Neuron (in vitro differentiated cells): ENCODE measurements around the gene BIRC5.

Source experiments
- H2AFZ ChIP-seq: one replicate; pipeline ENCODE4 v1.6.1; 2013; ENCODE audit warnings: low read depth, mild to moderate bottlenecking, inconsistent platforms, low read length, moderate library complexity
- H3K27me3 ChIP-seq: one replicate; pipeline ENCODE4 v1.6.1; 2013; ENCODE audit warnings: low read length; ENCODE audit not compliant: insufficient read depth
- H3K36me3 ChIP-seq: one replicate; pipeline ENCODE4 v1.6.1; 2013; ENCODE audit warnings: low read length; ENCODE audit not compliant: insufficient read depth
- H3K4me1 ChIP-seq: one replicate; pipeline ENCODE4 v1.6.1; 2013; ENCODE audit warnings: low read length; ENCODE audit not compliant: insufficient read depth
- H3K4me3 ChIP-seq: 2 replicates; pipeline ENCODE4 v1.5.1; 2013; ENCODE audit warnings: mild to moderate bottlenecking, low read length, moderate library complexity
- H3K9me3 ChIP-seq: one replicate; pipeline ENCODE4 v1.6.1; 2013; ENCODE audit warnings: low read length

The BIRC5 gene

DNA sequence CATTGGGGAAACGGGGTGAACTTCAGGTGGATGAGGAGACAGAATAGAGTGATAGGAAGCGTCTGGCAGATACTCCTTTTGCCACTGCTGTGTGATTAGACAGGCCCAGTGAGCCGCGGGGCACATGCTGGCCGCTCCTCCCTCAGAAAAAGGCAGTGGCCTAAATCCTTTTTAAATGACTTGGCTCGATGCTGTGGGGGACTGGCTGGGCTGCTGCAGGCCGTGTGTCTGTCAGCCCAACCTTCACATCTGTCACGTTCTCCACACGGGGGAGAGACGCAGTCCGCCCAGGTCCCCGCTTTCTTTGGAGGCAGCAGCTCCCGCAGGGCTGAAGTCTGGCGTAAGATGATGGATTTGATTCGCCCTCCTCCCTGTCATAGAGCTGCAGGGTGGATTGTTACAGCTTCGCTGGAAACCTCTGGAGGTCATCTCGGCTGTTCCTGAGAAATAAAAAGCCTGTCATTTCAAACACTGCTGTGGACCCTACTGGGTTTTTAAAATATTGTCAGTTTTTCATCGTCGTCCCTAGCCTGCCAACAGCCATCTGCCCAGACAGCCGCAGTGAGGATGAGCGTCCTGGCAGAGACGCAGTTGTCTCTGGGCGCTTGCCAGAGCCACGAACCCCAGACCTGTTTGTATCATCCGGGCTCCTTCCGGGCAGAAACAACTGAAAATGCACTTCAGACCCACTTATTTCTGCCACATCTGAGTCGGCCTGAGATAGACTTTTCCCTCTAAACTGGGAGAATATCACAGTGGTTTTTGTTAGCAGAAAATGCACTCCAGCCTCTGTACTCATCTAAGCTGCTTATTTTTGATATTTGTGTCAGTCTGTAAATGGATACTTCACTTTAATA is 10.4 kb downstream of the BIRC5 start:
- no peak overlapping the region for H2AFZ ChIP-seq
- H3K4me1 ChIP-seq: peaks cover 4% of the 10 kb centered on the region
- H3K9me3 ChIP-seq: no peaks in the 10 kb centered on the region
- no peaks in the 10 kb centered on the region for H3K27me3 ChIP-seq
- no peak overlapping the region for H3K4me3 ChIP-seq
- peaks cover 36% of the 10 kb centered on the region for H3K36me3 ChIP-seq

GRCh38 chr17:78225088-78225865 is 11.2 kb downstream of the BIRC5 start:
- no peak overlapping the region for H3K4me3 ChIP-seq
- no peak overlapping the region for H2AFZ ChIP-seq
- peaks cover 1% of the 10 kb centered on the region for H3K27me3 ChIP-seq
- H3K36me3 ChIP-seq: peaks cover 31% of the 10 kb centered on the region
- H3K9me3 ChIP-seq: no peaks in the 10 kb centered on the region
- H3K4me1 ChIP-seq: peaks cover 4% of the 10 kb centered on the region

- no peak overlapping the region for H3K4me3 ChIP-seq
- peaks cover 24% of the 10 kb centered on the region for H3K36me3 ChIP-seq
- H3K27me3 ChIP-seq: peaks cover 11% of the 10 kb centered on the region
- H3K9me3 ChIP-seq: no peaks in the 10 kb centered on the region
- H3K4me1 ChIP-seq: peaks cover 4% of the 10 kb centered on the region
- no peak overlapping the region for H2AFZ ChIP-seq
These were observed 12.2 kb downstream of the BIRC5 start for GRCh38 chr17:78226055-78226758.

GRCh38 chr17:78226759-78227454 is 12.9 kb downstream of the BIRC5 start:
- peaks cover 16% of the 10 kb centered on the region for H3K27me3 ChIP-seq
- H3K9me3 ChIP-seq: no peaks in the 10 kb centered on the region
- H3K4me3 ChIP-seq: no peak overlapping the region
- H3K36me3 ChIP-seq: peaks cover 18% of the 10 kb centered on the region
- no peak overlapping the region for H2AFZ ChIP-seq
- H3K4me1 ChIP-seq: peaks cover 7% of the 10 kb centered on the region

DNA sequence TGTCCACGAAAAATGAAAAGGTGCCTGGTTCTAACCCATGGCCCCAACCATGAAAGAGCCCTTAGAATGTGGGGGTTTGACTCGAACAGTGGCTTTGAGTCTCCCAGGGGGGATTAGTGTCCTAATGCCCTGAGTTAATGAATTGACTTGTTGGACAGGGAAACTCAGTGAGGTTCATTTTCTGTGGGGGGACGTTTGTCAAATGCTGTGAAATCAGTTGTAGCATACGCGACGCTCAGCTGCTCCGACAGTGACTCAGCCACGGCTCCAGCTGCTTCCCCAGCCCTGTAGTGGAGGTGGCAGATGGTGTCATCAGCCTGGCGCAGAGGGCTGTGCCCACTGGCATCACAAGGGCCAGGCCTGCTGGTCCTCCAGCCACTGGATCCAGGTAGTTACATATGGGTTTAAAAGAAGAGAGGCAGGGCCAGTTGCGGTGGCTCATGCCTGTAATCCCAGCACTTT is 13.4 kb downstream of the BIRC5 start:
- H3K9me3 ChIP-seq: no peaks in the 10 kb centered on the region
- H3K4me3 ChIP-seq: no peak overlapping the region
- peaks cover 22% of the 10 kb centered on the region for H3K27me3 ChIP-seq
- H2AFZ ChIP-seq: no peak overlapping the region
- H3K4me1 ChIP-seq: peaks cover 13% of the 10 kb centered on the region
- peaks cover 18% of the 10 kb centered on the region for H3K36me3 ChIP-seq

DNA sequence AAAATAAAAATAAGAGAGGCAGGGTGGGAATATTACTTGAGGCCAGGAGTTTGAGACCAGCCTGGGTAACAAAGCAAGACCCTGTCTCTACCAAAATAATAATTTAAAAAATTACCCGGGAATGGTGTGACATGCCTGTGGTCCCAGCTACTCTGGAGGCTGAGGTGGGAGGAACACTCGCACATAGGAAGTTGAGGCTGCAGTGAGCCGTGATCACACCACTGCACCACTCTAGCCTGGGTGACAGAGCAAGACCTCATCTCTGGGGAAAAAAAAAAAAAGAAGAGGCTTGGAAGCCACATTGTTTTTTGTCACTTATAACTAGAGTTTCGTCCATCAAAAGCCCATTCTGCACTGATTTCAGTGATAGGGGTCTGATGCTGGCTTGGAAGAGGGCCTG is 14.1 kb downstream of the BIRC5 start:
- H3K4me1 ChIP-seq: peaks cover 13% of the 10 kb centered on the region
- H3K4me3 ChIP-seq: no peak overlapping the region
- H3K9me3 ChIP-seq: no peaks in the 10 kb centered on the region
- H3K36me3 ChIP-seq: peaks cover 12% of the 10 kb centered on the region
- no peak overlapping the region for H2AFZ ChIP-seq
- peaks cover 29% of the 10 kb centered on the region for H3K27me3 ChIP-seq

DNA sequence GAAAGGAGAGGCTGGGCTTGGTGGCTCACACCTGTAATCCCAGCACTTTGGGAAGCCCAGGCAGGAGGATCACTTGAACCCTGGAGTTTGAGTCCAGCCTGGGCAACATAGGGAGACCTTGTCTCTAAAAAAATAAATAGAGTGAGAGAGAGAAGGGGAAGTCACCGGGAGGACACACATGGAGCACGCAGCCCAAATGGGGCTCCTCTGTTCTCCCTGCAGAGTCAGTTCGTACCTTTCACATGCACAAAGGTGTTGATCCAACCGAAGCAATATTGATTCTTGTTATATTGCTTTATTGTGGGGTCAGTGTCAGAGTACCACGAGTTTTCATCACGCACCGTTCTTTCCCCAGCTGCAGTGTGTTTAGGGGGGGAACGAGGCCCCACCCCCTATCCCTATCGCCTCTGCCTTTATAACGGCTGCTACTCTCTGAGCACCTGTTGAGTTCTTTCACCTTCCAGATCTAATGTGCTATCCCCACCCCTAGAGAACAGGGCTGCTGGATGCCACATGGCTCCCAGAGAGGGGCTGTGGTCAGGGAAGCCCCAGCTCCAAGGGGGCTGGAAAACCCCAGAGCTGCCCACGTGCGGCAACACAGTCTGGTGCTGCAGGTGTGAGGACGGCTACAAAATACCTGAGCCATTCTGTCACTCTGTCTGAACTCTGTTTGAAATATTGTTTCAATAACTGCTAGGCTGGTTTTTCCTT is 16.4 kb downstream of the BIRC5 start:
- Histone ChIP-seq H3K4me1 (peaks cover 13% of the 10 kb centered on the region), H3K9me3 (no peaks in the 10 kb centered on the region), H3K4me3 (no peak overlapping the region), H3K36me3 (no peaks in the 10 kb centered on the region), H3K27me3 (peaks cover 41% of the 10 kb centered on the region), H2AFZ (no peak overlapping the region)

DNA sequence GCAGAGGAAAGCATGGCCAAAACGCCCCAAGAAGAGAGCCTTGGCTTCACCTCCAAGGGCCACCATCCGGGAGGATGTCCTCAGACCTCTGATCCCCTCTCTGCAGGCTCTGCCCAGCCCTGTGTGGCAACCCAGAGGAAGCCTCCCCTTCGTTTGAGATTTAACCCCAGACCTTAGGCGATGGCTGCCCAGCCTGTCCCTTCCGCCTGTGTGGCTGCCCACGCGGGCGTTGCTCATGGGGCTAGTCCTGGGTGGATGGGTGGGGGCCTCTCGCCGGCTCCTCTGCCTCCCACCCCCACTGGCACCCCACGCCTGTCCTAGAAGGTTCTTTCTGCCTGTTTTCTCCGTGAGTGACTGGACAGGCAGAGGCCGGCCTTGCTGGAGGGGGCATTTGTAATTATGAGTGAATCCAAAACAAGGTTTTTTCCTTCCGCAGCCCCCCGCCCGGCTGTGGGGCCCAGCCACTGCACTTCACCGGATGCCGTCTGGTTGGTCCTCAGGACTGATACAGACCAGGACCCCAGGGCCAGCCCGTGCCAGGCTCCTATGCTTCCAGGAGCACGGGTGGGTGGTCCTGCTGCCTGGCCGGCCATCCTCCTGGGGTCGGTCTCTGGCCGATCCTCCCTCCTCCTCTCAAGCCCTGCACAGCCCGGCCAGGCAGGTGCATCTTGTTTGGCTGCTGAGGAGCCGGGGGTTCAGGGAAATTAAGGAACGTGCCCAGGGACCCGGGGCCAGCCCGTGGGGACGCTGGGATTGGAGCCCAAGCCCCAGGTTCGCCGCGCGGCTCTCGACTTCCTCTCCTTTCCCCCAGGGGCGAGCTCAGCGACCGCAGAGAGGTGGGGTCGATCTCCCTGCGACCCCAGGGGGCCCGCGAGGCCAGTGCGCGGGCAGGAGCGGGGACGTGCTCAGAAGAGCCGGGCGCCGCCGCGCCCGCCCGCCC is 17.2 kb downstream of the BIRC5 start, which contains the start of gene TMEM235:
Gene TMEM235, plus strand, starts transcription at position 636 of the 940 bp plus-strand sequence. CDS start 393 bp downstream, outside the sequence.
- H3K27me3 ChIP-seq: peaks cover 41% of the 10 kb centered on the region
- peaks cover 13% of the 10 kb centered on the region for H3K4me1 ChIP-seq
- H3K36me3 ChIP-seq: no peaks in the 10 kb centered on the region
- no peak within 1 kb of the TSS for H3K4me3 ChIP-seq
- H3K9me3 ChIP-seq: no peaks in the 10 kb centered on the region
- no peak within 1 kb of the TSS for H2AFZ ChIP-seq

GRCh38 chr17:78231991-78232858 is 18.2 kb downstream of the BIRC5 start:
- Histone ChIP-seq H2AFZ (no peak overlapping the region), H3K4me3 (no peak overlapping the region), H3K9me3 (no peaks in the 10 kb centered on the region), H3K27me3 (peaks cover 41% of the 10 kb centered on the region), H3K4me1 (peaks cover 22% of the 10 kb centered on the region), H3K36me3 (no peaks in the 10 kb centered on the region)

GRCh38 chr17:78232859-78233173 is 18.8 kb downstream of the BIRC5 start:
- no peaks in the 10 kb centered on the region for H3K36me3 ChIP-seq
- no peak overlapping the region for H3K4me3 ChIP-seq
- peaks cover 43% of the 10 kb centered on the region for H3K27me3 ChIP-seq
- peaks cover 28% of the 10 kb centered on the region for H3K4me1 ChIP-seq
- H2AFZ ChIP-seq: no peak overlapping the region
- H3K9me3 ChIP-seq: no peaks in the 10 kb centered on the region

DNA sequence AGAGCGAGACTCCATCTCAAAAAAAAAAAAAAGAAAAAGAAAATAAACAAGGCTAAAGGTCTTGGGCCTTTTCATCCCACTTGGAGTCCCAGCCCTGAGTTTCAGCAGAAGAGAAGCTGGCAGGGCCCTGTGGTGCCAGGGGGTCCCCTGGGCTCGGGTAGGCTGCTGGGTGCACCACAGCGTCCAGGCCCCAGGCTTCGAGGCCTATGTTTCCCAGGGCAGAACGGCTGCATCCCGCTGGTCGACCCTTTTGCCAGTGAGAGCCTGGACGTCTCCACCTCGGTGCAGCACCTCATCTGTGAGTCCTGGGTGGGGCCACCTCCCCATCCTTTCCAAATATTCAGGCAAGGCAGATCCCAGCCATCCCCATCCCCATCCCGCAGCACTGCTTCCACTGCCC is 19.6 kb downstream of the BIRC5 start:
- H3K4me1 ChIP-seq: peaks cover 28% of the 10 kb centered on the region
- H2AFZ ChIP-seq: no peak overlapping the region
- H3K9me3 ChIP-seq: no peaks in the 10 kb centered on the region
- peaks cover 49% of the 10 kb centered on the region for H3K27me3 ChIP-seq
- H3K36me3 ChIP-seq: no peaks in the 10 kb centered on the region
- H3K4me3 ChIP-seq: no peak overlapping the region
